ENCODE results near the gene GRK1.
"Not testable (repeated sequence)": the region's sequence is repeated elsewhere in the genome, so short reads cannot be mapped to it uniquely, and the experiment has no call there.

GRK1 gene

GRCh38 chr13:113665597-113666328 is 1.3 kb upstream of the GRK1 start:
- no peak for DNase-seq (ENCODE audit: low spot score)

DNA sequence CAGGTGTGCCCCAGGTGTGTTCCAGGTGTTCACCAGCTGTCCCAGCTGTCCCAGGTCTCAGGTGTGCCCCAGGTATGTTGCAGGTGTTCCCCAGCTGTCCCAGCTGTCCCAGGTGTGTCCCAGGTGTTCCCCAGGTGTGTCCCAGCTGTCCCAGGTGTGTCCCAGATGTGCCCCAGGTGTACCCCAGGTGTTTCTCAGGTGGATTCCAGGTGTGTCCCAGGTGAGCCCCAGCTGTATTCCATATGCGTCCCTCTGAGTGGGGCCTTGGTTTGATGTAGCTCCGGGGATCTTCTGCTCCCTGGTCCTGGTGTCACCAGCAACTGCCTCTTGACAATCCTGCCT is 719 bp upstream of the GRK1 start:
- no peak for DNase-seq (ENCODE audit: low spot score)

DNA sequence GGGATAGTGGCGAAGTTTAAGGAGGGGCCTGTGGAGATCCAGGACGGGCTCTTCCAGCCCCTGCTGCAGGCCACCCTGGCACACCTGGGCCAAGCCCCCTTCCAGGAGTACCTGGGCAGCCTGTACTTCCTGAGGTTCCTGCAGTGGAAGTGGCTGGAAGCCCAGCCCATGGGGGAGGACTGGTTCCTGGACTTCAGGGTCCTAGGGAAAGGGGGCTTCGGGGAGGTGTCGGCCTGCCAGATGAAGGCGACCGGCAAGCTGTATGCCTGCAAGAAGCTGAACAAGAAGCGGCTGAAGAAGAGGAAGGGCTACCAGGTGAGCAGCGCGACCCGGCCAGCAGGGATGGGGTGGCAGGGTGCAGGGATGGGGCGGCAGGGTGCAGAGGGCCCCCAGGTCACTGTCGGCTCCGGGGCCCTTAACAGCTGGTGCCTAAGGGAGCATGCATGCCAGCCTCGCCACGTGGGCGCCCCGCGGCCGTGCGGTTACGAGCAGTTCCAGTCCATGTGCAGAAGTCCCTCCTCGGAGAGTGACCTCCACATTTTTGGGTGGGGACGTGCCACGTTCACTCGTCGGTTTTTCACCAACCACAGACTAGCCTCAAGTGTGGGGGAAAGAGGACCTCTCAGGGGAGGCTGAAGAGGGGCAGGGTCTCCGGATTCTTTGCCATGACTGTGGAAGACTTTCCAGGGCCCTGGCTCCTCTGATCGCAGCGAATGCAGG is 912 bp downstream of the GRK1 start:
- no peak for DNase-seq (ENCODE audit: low spot score)

DNA sequence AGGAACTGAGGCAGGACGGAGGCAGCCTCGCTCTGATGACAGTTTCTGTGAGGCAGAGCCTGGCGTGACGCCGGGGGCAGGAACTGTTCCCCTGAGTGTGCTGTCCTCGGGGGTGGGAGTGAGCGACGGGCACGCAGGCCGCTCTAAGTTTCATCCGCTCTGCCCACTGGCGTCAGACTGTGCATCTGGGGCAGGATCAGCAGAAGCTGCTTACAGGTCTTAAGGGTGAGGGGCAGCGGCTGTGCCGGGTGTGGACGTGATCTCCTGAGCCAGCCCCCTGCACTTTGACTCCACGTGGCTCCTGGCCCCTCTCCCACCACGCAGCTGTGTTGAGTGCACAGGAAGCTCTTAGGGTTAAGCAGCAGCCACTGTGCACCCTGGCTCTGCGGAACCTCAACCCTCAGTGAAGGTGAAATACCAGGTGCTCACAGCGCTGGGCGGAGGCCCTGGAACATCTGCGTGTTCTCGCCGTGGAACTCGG is 1.5 kb downstream of the GRK1 start:
- DNase-seq (ENCODE audit: low spot score) = no peak

- no peak for DNase-seq (ENCODE audit: low spot score)
Observed at GRCh38 chr13:113669231-113669754, 2.3 kb downstream of the GRK1 start.

DNA sequence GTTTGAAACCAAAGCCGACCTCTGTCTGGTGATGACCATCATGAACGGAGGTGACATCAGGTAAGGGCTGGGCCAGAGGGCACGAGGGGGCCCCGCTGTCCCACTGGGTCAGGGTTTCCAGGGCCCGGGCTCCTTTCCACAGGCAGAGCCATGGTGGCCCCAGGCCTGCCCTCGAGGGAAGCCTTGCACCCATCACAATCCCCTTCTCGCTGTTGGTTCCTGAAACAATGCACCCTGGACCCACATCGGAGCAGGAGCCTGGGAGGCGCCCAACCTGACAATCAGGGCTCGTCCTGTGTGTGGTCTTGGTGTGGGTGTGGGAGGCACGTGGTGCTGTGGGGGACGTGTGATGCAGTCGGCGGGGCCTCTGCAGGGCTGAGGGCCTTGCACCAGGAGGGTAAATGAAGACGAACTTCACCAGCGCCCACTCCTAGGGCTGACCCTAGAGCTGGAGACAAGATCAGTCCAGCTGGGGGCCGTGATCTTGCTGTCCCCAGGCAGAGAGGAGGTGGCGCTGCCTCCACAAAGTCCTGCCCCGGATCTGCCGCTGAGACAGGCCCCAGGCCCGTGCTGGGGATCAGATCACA is 2.8 kb downstream of the GRK1 start:
- no peak for DNase-seq (ENCODE audit: low spot score)

- DNase-seq (ENCODE audit: low spot score) = no peak
Observed at GRCh38 chr13:113670541-113670940, 3.5 kb downstream of the GRK1 start.

DNA sequence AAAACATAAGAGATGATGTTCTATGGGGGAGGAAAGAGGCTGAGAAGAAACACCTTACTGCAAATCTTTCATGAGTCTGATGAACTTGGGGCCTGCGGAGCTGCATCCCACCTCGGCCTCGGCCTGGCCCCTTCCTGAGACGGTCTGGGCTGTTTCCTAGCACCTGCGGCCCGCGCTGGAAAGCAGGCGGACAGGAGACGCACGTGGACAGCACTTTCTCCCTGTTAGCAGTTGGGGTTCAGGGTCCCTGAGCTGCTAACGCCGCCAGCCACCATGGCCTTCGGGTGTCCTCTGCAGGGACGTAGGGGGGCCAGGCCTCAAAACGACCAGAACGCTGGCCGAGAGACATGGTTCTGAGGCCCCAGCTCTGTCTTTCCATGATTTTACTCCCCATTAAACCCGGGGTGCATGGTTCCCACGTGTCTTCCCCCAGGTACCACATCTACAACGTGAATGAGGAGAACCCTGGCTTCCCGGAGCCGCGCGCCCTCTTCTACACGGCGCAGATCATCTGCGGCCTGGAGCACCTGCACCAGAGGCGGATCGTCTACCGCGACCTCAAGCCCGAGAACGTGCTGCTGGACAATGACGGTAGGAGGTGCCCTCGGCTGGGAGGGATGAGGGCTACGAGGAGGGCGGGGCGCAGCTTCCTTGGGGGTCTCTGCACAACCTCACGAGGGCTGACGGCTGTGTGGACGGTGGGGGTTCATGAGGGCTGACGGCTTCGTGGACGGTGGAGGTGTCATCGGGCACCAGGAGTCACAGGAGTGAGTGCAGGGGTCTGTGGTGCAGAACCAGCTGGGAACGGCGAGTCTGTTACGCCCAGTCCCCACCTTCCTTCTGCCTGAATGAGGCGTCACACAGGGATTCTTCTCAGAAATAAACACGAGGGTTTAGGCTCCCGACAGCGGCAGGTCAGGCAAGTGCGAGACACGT is 4.3 kb downstream of the GRK1 start:
- DNase-seq (ENCODE audit: low spot score) = no peak

DNA sequence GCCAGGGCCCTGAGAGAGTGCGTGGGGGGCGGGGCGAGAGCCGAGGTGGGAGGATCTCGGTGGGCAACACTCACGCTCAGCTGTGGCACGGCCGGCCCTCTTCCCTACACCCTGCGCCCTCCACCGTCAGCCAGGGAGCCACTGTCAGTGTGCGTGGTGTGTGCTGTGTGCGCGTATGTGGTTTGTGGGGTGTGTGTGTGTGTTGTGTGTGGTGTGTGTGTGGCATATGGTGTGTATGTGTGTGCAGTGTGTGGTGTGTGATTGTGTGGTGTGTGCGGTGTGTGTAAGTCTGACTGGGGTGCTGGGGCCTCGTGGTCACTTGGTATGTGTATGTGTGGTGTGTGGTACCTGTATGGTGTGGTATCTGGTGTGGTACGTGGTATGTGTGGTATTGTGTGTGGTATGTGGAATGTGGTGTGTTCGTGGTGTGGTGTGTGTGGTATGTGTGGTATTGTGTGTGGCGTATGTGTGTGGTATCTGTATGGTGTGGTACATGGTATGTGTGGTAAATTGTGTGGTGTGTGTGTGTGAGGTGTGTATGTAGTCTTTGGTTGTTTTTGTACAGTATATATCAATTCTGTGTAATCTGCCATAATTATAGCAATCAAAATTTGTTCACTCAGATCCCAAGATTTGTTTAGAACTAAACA is 5.1 kb downstream of the GRK1 start:
- DNase-seq (ENCODE audit: low spot score) = no peak

DNA sequence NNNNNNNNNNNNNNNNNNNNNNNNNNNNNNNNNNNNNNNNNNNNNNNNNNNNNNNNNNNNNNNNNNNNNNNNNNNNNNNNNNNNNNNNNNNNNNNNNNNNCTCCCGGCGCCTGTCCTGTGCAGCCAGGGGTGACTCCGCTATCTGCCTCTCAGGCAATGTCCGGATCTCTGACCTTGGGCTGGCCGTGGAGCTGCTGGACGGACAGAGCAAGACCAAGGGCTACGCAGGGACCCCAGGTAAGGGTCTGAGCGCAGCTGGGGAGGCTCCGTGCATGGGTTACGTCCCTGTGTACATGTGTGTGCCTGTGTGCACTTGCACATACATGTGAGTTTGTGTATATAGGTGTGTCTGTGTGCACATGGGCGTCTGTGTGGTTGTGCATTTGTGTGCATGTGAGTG is 55.9 kb downstream of the GRK1 start:
- no peak for DNase-seq (ENCODE audit: low spot score)

- DNase-seq (ENCODE audit: low spot score) = peak; percentile 25
Observed at GRCh38 chr13:113723410-113724015, 56.5 kb downstream of the GRK1 start.

- no peak for DNase-seq (ENCODE audit: low spot score)
Observed at GRCh38 chr13:113724016-113724758, 57.2 kb downstream of the GRK1 start.

DNA sequence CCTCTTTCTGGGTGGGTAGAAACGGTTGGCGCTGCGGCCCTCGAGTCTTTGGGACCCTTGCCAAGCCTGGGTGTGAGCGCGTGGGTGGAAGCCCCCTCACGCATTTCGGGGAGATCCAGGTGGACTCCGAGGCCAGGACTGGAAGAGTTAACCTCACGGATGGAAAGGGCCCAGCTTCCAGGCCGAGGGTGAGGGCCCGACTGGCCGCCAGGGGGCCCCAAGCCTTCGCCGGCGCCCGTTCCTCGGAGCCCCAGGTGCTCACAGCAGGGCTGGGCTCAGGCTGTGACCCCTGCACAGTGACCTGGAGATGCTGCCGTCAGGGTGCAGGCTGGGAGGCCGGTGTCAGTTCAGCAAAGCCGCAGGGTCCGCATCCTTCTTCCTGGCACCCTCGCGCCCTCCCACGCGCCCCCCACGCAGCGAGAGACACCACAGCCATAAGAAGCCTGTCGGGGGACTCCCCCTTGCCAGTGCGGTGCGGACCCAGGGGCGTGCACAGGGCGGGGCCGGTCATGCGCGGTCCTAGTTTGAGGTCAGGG is 57.8 kb downstream of the GRK1 start:
- DNase-seq (ENCODE audit: low spot score) = peak; percentile 30

DNA sequence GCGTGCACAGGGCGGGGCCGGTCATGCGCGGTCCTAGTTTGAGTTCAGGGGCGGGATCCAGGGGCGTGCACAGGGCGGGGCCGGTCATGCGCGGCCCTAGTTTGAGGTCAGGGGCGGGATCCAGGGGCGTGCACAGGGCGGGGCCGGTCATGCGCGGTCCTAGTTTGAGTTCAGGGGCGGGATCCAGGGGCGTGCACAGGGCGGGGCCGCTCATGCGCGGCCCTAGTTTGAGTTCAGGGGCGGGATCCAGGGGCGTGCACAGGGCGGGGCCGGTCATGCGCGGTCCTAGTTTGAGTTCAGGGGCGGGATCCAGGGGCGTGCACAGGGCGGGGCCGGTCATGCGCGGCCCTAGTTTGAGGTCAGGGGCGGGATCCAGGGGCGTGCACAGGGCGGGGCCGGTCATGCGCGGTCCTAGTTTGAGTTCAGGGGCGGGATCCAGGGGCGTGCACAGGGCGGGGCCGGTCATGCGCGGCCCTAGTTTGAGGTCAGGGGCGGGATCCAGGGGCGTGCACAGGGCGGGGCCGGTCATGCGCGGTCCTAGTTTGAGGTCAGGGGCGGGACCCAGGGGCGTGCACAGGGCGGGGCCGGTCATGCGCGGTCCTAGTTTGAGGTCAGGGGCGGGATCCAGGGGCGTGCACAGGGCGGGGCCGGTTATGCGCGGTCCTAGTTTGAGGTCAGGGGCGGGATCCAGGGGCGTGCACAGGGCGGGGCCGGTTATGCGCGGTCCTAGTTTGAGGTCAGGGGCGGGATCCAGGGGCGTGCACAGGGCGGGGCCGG is 58.5 kb downstream of the GRK1 start:
- not testable (repeated sequence) for DNase-seq (ENCODE audit: low spot score)

GRCh38 chr13:113726106-113726821 is 59.2 kb downstream of the GRK1 start:
- DNase-seq (ENCODE audit: low spot score) = not testable (repeated sequence)

DNA sequence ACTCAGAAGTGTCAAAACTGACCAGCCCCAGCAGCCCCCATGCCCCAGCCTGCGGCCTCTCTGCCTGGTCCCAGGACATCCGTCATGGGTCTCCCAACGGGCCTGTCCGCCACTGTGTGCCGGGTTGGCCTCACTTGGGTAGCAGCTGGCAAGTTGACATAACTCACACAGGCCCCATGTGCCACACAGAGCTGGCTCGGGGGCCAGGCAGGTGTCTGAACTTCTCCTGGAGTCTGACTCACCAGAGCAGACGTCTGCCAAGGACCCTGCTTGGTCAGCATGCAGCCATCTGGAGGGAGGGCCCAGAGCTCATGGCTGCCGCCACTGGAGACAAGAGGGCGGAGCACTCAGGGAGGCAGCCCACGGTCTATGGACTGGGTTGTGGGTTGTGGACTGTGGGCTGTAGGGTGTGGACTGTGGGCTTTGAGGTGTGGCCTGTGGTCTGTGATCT is 60.0 kb downstream of the GRK1 start:
- no peak for DNase-seq (ENCODE audit: low spot score)

DNA sequence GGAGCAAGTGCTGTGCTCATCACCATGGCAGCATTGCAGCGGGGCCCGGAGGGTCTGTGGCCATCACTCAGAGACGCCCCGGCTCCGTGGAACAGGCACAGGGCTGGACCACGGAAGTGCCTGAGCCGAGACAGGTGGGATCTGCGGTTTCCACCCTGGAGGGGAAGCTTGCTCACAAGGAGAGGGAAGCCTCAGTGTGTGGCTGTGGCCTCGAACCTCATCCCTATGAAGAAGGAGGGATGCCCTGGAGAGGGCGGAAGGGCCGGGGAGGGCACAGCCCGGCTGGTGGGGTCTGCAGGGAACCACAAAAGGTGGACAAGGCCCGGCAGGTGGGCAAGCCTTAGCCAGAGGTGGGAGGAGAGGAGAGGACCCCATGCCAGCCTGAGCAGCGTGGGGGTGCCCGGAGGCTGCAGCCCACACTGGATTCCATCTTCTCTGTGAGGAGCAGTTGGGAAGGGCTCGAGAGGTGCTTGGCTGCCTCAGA is 61.6 kb downstream of the GRK1 start:
- no peak for DNase-seq (ENCODE audit: low spot score)

Data from NAMALWA (cell line).